Measurements from ENCODE around the gene GASK1B.

- no peak for TF ChIP-seq PHF8 (IDR thresholded peaks at IDR 0.05; ENCODE audit: borderline replicate concordance, low read depth)
- TF ChIP-seq SMC3 (IDR thresholded peaks at IDR 0.05): peak; percentile 94
- TF ChIP-seq ESRRA (IDR thresholded peaks at IDR 0.05; ENCODE audit: borderline replicate concordance, low read length): no peak
- no peak for TF ChIP-seq USF2 (IDR thresholded peaks at IDR 0.05)
- no peak for TF ChIP-seq POLR2A (IDR thresholded peaks at IDR 0.05; ENCODE audit: low read length)
- TF ChIP-seq MAFK (IDR thresholded peaks at IDR 0.05; ENCODE audit: partially characterized antibody): no peak
- peak; percentile 79 for TF ChIP-seq CTCF (IDR thresholded peaks at IDR 0.05)
These were observed at the start of gene GASK1B for GRCh38 chr4:158172261-158173258.
